Breast epithelium (tissue), 3 donors: ENCODE measurements around the gene DIP2B.

ENCODE experiments used
- CTCF ChIP-seq, 3 donors: fragments of 450-650 bp; IDR thresholded peaks; one replicate each; pipeline ENCODE4 v1.5.1; 2016 to 2017; ENCODE audit warnings: antibody characterized with exemption in 3 of 3, mild to moderate bottlenecking in 3 of 3, moderate library complexity in 3 of 3
- POLR2A ChIP-seq: fragments of 450-650 bp; IDR thresholded peaks from one replicate; pipeline ENCODE4 v1.6.1; 2016; ENCODE audit warnings: antibody characterized with exemption, mild to moderate bottlenecking, moderate library complexity
- POLR2AphosphoS5 ChIP-seq, 3 donors: sonication (generic); formaldehyde crosslinking; IDR thresholded peaks; one replicate each; pipeline ENCODE4 v1.6.1; 2017; ENCODE audit warnings: antibody characterized with exemption in 3 of 3

DNA sequence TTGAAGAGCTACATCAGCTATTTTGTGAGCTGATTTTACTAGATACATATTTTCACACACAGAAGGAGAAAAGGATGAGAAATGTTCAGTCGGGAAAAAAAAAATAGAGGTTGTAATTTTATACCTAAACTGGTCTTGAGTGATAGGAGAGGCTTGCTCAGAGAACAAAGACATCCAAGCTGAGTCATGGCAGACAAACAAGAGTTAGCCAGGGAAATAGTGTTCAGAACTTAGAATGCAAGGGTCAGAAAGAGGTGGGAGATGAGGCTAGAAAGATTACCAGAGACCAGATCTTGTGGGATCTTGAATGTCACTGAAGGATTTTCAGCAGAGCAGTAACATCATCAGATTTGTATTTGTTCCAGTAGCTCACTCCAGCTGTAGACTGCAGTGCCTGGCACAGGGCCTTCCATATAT is 137.3 kb downstream of the DIP2B start:
- TF ChIP-seq POLR2A (no peak), CTCF (IDR thresholded peaks at IDR 0.05) (no peak), POLR2AphosphoS5 (IDR thresholded peaks at IDR 0.05) (no peak)
